HG02623 (cell line): ENCODE results near the gene SAMD14.

Source experiments
- ATAC-seq: cut with Tn5 transposase; IDR thresholded peaks from one replicate; pipeline ENCODE4 v1.9.1; 2021; ENCODE audit warnings: moderate library complexity; ENCODE audit not compliant: unreplicated experiment

The SAMD14 gene

DNA sequence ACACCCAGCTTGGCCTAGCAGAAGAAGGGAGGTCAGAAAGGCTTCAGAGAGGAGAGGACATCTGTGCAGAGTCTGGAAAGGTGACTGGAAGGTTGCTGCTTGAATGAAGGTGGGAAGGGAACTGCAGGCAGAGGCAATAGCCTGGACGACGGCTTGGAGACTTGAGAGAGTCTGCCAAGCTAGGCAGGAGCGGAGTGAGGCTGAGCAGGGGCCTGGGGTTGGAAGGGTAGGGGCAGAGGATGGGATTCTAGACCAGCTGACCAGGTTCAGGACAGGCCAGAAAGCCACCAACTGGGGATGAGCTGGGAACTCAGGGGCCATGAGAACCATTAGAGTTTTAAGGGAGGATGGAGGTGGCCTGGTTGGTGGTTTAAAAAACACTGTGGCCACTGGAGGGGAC is 35.5 kb upstream of the SAMD14 start:
- no peak for ATAC-seq

DNA sequence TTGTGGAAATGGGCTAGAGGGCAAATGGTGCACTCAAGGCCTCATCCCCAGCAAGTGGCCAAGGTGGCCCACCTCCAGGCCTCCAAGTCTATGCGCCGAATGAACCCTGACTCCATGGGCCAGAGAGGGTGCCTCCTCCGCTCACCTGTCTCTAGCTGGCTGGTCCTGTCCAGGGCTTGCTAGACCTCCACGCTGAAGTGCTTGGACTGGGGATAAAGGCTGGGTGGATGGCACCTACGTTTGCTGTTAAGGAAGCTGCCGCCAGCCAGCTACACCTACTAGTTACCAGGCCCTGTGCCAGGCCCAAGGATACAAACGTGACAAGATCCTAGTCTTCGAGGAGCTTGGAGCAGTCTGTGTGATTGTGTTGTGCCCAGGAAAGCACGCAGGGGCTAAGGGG is 35.1 kb upstream of the SAMD14 start:
- ATAC-seq: no peak

GRCh38 chr17:50164697-50164988 is 34.7 kb upstream of the SAMD14 start:
- no peak for ATAC-seq

DNA sequence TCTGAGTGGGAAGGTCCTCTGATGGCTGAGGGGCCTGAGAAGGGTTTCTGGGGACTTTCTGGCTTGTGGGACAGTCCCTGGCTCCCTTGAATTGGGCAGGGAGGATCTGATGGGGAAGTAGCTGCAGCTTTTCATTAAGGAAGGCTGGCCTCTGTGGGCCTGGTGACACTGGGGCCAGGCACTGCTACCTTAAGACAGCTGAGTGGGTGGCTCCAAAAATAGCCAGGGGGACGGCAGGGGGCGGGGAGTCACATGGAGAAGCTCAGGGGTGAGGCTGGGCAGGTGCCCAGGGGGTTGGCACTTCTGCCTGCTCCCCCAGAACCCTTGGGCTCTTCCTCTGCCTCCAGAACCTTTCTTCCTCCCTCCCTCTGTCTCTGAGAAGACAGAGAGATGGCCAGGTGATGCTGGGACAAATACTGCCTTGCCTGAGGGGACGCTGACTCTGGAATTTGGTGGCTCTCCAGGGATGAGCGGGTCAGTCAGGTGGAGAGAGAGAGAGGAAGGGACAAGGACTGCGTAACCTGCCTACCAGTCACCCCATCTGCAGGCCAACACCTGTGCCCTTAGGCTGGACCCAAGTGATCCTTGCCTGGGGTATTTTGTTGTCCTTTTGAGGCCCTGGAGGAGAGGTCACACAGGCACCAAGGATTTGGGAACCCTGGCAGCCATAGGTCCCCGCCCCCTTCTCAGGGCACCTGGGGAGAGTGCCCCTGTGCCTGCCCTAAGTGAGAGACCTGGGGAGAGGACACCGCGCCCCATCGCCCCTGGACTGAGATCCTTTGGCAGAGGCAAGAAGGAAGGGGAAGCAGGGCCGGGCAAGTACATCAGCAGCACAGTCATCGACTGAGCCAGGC is 34.1 kb upstream of the SAMD14 start:
- no peak for ATAC-seq

DNA sequence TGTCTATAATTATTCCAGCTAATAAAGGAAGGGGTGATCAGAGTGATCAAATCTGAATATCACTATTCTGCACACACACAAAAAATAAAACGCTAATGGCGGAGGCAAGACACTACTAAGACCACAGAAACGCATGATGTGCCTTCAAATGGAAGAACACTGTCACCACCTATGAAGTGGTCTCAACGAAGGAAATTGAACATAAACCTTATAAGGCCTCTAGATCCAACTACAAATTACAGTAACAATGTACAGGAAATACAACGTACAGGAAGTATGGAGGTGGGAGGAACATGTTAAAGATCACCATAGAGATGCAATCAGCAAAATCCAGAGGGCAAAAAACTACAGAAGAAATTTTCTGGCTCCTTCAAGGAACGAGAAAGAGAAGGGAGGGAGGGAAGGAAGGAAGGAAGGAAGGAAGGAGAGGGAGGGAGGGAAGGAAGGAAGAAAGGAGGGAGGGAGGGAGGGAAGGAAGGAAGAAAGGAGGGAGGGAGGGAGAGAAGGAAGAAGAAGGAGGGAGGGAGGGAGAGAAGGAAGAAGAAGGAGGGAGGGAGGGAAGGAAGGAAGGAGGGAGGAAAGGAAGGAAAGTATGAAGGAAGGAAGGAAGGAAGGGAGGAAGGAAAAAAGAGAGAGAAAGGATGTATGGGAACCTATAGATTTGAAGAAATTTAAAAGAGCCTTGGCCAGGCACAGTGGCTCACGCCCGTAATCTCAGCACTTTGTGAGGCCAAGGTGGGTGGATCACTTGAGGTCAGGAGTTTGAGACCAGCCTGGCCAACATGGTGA is 32.7 kb upstream of the SAMD14 start:
- no peak for ATAC-seq

DNA sequence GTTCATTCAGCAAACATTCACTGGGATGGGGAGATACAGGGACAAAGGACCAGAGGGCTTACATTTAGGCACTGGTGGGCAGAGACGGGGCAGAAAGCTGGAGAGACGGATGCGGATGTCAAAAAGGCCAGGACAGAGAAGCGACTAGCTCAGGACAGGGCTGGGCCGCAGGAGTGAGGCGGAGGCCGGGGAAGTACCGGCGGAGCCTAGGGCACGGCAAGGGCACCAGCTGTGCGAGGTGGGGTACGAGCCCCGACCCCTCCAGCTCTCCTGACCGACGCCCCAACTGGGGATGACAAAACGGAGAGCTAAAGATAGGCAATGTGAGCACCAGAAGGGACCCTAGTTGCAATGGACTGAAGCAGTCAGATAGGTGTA is 31.9 kb upstream of the SAMD14 start:
- no peak for ATAC-seq

- ATAC-seq: peak; percentile 88
Measured at GRCh38 chr17:50161023-50161910, 31.3 kb upstream of the SAMD14 start.

GRCh38 chr17:50157891-50158290 is 27.9 kb upstream of the SAMD14 start:
- ATAC-seq: no peak

GRCh38 chr17:50155115-50155819 is 25.3 kb upstream of the SAMD14 start:
- no peak for ATAC-seq

DNA sequence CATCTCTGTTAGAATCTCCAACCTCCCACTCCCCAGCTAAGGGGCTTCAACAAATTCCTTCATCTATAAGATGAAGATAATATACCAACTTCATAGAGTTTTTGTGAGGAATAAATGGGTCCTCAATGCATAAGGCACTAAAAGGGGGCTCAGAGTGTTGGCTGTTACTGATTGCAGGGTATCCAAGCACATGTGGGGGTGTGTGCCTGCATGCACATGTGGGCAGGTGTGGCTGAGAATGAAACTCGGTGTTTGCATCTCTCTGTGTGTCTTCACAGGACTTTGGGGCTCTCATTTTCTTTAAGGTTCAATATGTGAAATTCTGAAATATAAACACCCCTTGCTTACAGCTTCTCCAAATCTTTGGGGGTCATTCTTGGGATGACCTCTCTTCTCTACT is 24.6 kb upstream of the SAMD14 start:
- peak; percentile 35 for ATAC-seq

DNA sequence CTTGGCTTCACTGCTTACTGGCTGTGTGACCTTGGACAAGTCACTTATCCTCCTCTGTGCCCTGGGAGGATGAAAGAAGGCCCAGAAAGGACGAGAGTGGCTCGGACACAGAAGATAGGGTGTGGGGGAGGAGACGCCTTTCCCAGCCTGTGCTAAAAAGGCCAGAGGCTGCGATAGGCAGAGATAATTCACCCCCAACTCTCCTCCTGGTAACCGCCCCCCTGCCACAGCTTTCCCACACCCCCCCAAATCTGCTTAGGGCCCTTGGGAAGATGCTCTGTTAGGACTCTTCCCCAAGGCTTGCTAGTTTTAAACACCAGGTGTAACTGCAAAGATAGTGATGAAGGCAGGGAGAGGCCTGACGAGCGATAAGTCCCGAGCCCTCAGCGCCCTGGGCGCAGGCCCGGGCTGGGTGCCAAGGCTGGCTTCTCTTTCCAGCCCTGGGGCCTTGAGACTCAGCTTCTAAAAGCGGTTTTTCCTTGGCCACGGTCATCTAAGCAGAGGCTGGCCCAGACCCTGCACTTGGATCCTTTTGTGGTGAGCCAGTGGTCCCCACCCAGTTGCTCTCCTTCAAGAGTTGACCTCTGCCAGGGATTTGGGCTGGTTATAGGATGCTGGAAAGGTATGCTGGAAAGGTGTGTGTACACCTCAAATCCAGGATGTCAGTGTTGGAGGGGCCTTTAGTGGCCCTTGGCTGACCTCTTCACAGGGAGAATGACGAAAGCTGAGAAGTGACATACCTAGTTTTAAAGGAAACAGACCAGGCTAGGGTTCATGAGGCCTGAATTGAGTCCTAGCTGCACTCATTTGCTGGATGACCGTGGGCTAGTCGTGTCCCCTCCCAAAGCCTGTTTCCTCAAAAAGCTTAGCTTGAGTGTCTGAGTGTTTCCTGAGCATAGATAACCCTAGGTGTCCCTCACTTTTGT is 24.0 kb upstream of the SAMD14 start:
- no peak for ATAC-seq

GRCh38 chr17:50152736-50153135 is 22.8 kb upstream of the SAMD14 start:
- no peak for ATAC-seq

DNA sequence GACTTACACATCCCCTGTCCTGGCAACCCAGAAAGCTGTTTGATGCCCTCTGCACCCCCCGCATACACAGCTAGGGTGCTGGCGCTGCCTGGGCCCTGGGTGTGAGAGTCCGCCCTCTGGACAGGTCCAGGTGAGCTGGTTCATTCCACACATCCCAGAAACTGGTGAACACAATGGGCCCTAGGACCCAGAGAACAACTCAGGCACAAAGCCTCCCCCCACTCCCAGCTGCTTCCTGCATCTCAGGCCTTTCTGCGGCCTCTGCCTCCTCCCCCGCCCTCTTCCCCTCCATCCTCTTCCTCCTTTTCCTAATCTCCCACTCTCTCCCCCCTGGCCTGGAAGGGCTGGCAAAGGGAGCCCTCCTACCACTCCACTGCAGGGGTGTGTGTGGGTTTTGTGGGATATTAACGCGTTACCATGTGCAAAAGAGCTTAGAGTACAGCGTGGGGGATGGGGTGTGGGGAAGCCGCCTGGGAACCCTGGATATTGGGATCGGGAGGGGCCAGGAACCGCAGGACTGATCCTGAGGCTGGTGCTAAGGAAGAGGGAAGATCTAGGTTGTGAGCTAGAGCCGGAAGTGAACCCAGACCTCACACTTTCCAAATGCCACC is 22.1 kb upstream of the SAMD14 start:
- ATAC-seq: no peak

GRCh38 chr17:50151041-50151936 is 21.3 kb upstream of the SAMD14 start:
- ATAC-seq: no peak

DNA sequence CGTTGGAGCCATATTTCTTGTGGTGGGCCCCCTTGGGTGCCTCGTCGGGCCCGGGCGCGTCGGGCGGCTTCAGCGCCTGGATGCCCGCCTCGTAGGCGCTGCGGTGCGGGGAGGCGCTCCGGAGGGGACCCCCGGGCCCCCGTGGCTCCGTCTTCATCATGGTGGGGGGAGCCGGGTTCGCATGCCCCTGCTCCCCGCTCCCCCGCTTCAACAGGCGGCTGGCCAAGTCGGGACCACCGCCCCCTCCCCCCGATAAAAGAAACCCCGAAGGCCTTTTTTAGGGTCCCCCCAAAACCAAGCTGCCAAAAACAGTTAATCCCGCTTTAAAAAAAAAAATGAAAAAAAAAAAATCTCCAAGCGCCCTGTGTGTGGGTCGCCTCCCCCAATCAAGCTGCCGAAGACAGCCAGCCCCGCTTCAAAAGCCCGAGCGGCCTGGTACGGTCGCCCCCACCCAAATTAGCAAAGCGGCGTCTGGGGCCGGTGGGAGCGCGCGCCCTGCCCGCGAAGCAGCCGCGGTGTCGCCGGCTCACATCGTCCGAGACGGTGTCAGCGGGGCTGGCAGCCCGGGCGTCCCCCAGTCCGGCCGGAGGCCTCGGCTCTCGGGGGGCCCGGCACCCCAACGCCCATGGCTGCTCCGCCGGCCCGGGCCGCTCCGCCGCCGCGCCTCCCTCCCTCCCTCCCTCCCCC is 20.5 kb upstream of the SAMD14 start, which contains the start of gene PPP1R9B:
Gene PPP1R9B, minus strand, starts transcription at position 324 of the 687 bp plus-strand sequence. Its CDS starts 164 bp downstream, at position 160.
- no peak for ATAC-seq

- ATAC-seq: no peak
Measured at GRCh38 chr17:50149417-50150353, 19.7 kb upstream of the SAMD14 start.

GRCh38 chr17:50149091-50149416 is 19.1 kb upstream of the SAMD14 start:
- no peak for ATAC-seq
